ENCODE data around the gene PITPNM2. TPM values are rescaled to one million over a fixed set of nuclear protein-coding genes. Genes with fewer than 3 reads are reported as not detected.

Gene PITPNM2
- total RNA-seq, 4 donors from 2014 or later = 2.8 to 19.5 (median 14.2) TPM

- ATAC-seq (ENCODE audit: low FRiP score) = no peak
- no peak for DNase-seq (ENCODE audit: low spot score)
Measured at GRCh38 chr12:123131879-123132402, 18.9 kb downstream of the PITPNM2 start.

GRCh38 chr12:123131291-123131832 is 19.5 kb downstream of the PITPNM2 start:
- no peak for TF ChIP-seq CTCF (IDR thresholded peaks at IDR 0.05)
- ATAC-seq (ENCODE audit: low FRiP score) (no peak), DNase-seq (ENCODE audit: low spot score) (no peak)

More at GRCh38 chr12:123131879-123132402, 18.9 kb downstream of the PITPNM2 start:
- TF ChIP-seq CTCF (IDR thresholded peaks at IDR 0.05) = no peak

GRCh38 chr12:123129621-123130020 is 21.3 kb downstream of the PITPNM2 start:
- DNase-seq (ENCODE audit: low spot score) (no peak), ATAC-seq (ENCODE audit: low FRiP score) (no peak)
- TF ChIP-seq CTCF (IDR thresholded peaks at IDR 0.05) = no peak

GRCh38 chr12:123127182-123127495 is 23.8 kb downstream of the PITPNM2 start:
- no peak for ATAC-seq (ENCODE audit: low FRiP score)
- no peak for TF ChIP-seq CTCF (IDR thresholded peaks at IDR 0.05)

GRCh38 chr12:123126294-123127181 is 24.4 kb downstream of the PITPNM2 start:
- peak; percentile 93 for ATAC-seq (ENCODE audit: low FRiP score)
- no peak for TF ChIP-seq CTCF (IDR thresholded peaks at IDR 0.05)
- DNase-seq (ENCODE audit: low spot score) = no peak

More at GRCh38 chr12:123127182-123127495, 23.8 kb downstream of the PITPNM2 start:
- no peak for DNase-seq (ENCODE audit: low spot score)

GRCh38 chr12:123122626-123123025 is 28.3 kb downstream of the PITPNM2 start:
- ATAC-seq (ENCODE audit: low FRiP score) (no peak), DNase-seq (ENCODE audit: low spot score) (no peak)
- TF ChIP-seq CTCF (IDR thresholded peaks at IDR 0.05) = no peak
